H1 (cell line): ENCODE results near the gene HDAC10. TPM values are rescaled to one million over a fixed set of nuclear protein-coding genes. Genes with fewer than 3 reads are reported as not detected.

Experiments
- CTCF ChIA-PET: fragments of 300-600 bp; sonication (Branson Sonifier 250); formaldehyde crosslinking; loops from one replicate; lab custom pipeline; 2021; ENCODE audit not compliant: partially characterized antibody; lab: Charles Lee
- POLR2A ChIA-PET: fragments of 300-600 bp; sonication (Branson Sonifier 250); formaldehyde crosslinking; loops from one replicate; lab custom pipeline; 2021; ENCODE audit warnings: inconsistent platforms; ENCODE audit not compliant: partially characterized antibody; lab: Charles Lee
- DNase-seq, 2 experiments: peaks; one replicate each; pipeline versions ENCODE4 v3.0.0 to v3.0.0-alpha.2; 2010 to 2022; ENCODE audit warnings: low spot score in 2 of 2, low read depth in 1 of 2, mixed read lengths in 1 of 2
- FAIRE-seq: peaks from 2 replicates; lab custom pipeline; 2011; peaks lifted over from hg19 to GRCh38; lab: Jason Lieb, UNC
- H2AFZ ChIP-seq: 2 replicates; pipeline ENCODE4 v1.8.1; 2012; ENCODE audit warnings: low read length, inconsistent platforms
- H2AK5ac ChIP-seq: 2 replicates; pipeline ENCODE4 v1.6.1; 2013; ENCODE audit warnings: low read depth, low read length
- H2BK120ac ChIP-seq: replicated peaks from 2 replicates; pipeline ENCODE3; 2013; ENCODE audit warnings: low read depth, low read length, inconsistent platforms
- H2BK12ac ChIP-seq: 2 replicates; pipeline ENCODE4 v1.6.1; 2013; ENCODE audit warnings: low read depth, low read length
- H2BK15ac ChIP-seq: 2 replicates; pipeline ENCODE4 v1.6.1; 2013; ENCODE audit warnings: low read length
- H2BK20ac ChIP-seq: 2 replicates; pipeline ENCODE4 v1.6.1; 2013; ENCODE audit warnings: low read length
- H2BK5ac ChIP-seq: 2 replicates; pipeline ENCODE4 v1.6.1; 2013; ENCODE audit warnings: low read depth, low read length
- H3K14ac ChIP-seq: 2 replicates; pipeline ENCODE4 v1.6.1; 2013; ENCODE audit warnings: inconsistent platforms; ENCODE audit not compliant: insufficient read length
- H3K18ac ChIP-seq: 2 replicates; pipeline ENCODE4 v1.6.1; 2013; ENCODE audit warnings: low read length; ENCODE audit errors: extremely low read depth
- H3K23ac ChIP-seq: 2 replicates; pipeline ENCODE4 v1.6.1; 2013; ENCODE audit warnings: inconsistent platforms; ENCODE audit not compliant: insufficient read length
- H3K23me2 ChIP-seq: 2 replicates; pipeline ENCODE4 v1.6.1; 2013; ENCODE audit warnings: low read depth, low read length
- H3K27ac ChIP-seq: 2 replicates; pipeline ENCODE4 v1.6.1; 2011; ENCODE audit warnings: low read depth, low read length, inconsistent platforms
- H3K27me3 ChIP-seq, 4 experiments: replicated peaks in 1 of 4; 1 replicate in 1 of 4; 2 replicates in 3 of 4; pipeline versions ENCODE4 v1.6.1 to v1.8.1; 2011 to 2013; ENCODE audit warnings: low read length in 3 of 4, mild to moderate bottlenecking in 3 of 4, inconsistent platforms in 2 of 4, mixed read lengths in 2 of 4, moderate library complexity in 1 of 4; ENCODE audit not compliant: control insufficient read depth in 3 of 4, insufficient read depth in 3 of 4; ENCODE audit errors: extremely low read depth in 1 of 4
- H3K36me3 ChIP-seq, 4 experiments: 2 replicates each; pipeline versions ENCODE4 v1.6.1 to v1.8.1; 2011 to 2013; ENCODE audit warnings: mild to moderate bottlenecking in 4 of 4, low read length in 3 of 4, moderate library complexity in 2 of 4, control low read depth in 1 of 4, inconsistent platforms in 1 of 4; ENCODE audit not compliant: insufficient read depth in 4 of 4, control insufficient read depth in 2 of 4
- H3K4ac ChIP-seq: replicated peaks from 2 replicates; pipeline ENCODE3; 2013; ENCODE audit warnings: low read length, low read depth, mixed read lengths, inconsistent platforms; ENCODE audit not compliant: insufficient read length
- H3K4me1 ChIP-seq, 4 experiments: replicated peaks in 1 of 4; 1 replicate in 1 of 4; 2 replicates in 3 of 4; pipeline versions ENCODE4 v1.6.1 to v1.8.1; 2011 to 2013; ENCODE audit warnings: low read length in 3 of 4, inconsistent platforms in 2 of 4, mixed read lengths in 1 of 4; ENCODE audit not compliant: insufficient read depth in 4 of 4, control insufficient read depth in 3 of 4
- H3K4me2 ChIP-seq, 2 experiments: 2 replicates each; pipeline versions ENCODE4 v1.6.1 to v1.8.1; 2011 to 2013; ENCODE audit warnings: low read depth in 2 of 2, low read length in 2 of 2, control low read depth in 1 of 2, inconsistent platforms in 1 of 2, mild to moderate bottlenecking in 1 of 2; ENCODE audit not compliant: insufficient read depth in 1 of 2
- H3K4me3 ChIP-seq, 4 experiments: fragments of 200-600, 300-600 bp in 1 of 4; sonication (generic), shearing (Covaris generic), sonication (Bioruptor Twin) in 1 of 4; 2 replicates each; pipeline versions ENCODE4 v1.5.1 to v1.8.1; 2011 to 2016; ENCODE audit warnings: low read length in 4 of 4, low read depth in 3 of 4, control low read depth in 2 of 4, inconsistent platforms in 2 of 4, mild to moderate bottlenecking in 2 of 4, mixed read lengths in 1 of 4, moderate library complexity in 1 of 4; ENCODE audit not compliant: insufficient read depth in 2 of 4; ENCODE audit errors: extremely low read depth in 1 of 4
- H3K56ac ChIP-seq: replicated peaks from 2 replicates; pipeline ENCODE3; 2013; ENCODE audit warnings: low read depth, mild to moderate bottlenecking, mixed read lengths, low read length, inconsistent platforms; ENCODE audit not compliant: insufficient read length
- H3K79me1 ChIP-seq: 2 replicates; pipeline ENCODE4 v1.6.1; 2013; ENCODE audit warnings: low read depth, low read length, control low read depth
- H3K79me2 ChIP-seq, 2 experiments: 2 replicates each; pipeline versions ENCODE4 v1.6.1 to v1.8.1; 2012 to 2013; ENCODE audit warnings: low read length in 2 of 2, mild to moderate bottlenecking in 2 of 2, inconsistent platforms in 1 of 2; ENCODE audit not compliant: insufficient read depth in 2 of 2, control insufficient read depth in 1 of 2
- H3K9ac ChIP-seq, 4 experiments: replicated peaks in 1 of 4; 1 replicate in 1 of 4; 2 replicates in 3 of 4; pipeline versions ENCODE4 v1.6.1 to v1.8.1; 2011 to 2013; ENCODE audit warnings: low read depth in 3 of 4, low read length in 3 of 4, control low read depth in 2 of 4, mild to moderate bottlenecking in 2 of 4, moderate library complexity in 2 of 4, inconsistent platforms in 1 of 4; ENCODE audit errors: extremely low read depth in 1 of 4
- H3K9me3 ChIP-seq, 2 experiments: 2 replicates each; pipeline versions ENCODE4 v1.6.1 to v1.8.1; 2012 to 2013; ENCODE audit warnings: mild to moderate bottlenecking in 2 of 2, moderate library complexity in 2 of 2, control low read depth in 1 of 2, inconsistent platforms in 1 of 2, low read depth in 1 of 2, low read length in 1 of 2, mixed read lengths in 1 of 2; ENCODE audit not compliant: insufficient read depth in 2 of 2
- H4K20me1 ChIP-seq, 2 experiments: replicated peaks in 1 of 2; 2 replicates each; pipeline versions ENCODE3 to v1.8.1; 2011 to 2013; ENCODE audit warnings: inconsistent platforms in 2 of 2, low read length in 2 of 2, mild to moderate bottlenecking in 1 of 2; ENCODE audit not compliant: insufficient read depth in 2 of 2, control insufficient read depth in 1 of 2
- H4K5ac ChIP-seq: 2 replicates; pipeline ENCODE4 v1.6.1; 2013; ENCODE audit warnings: low read length, low read depth, mixed read lengths, inconsistent platforms; ENCODE audit not compliant: insufficient read length
- H4K8ac ChIP-seq: 2 replicates; pipeline ENCODE4 v1.8.0; 2013; ENCODE audit warnings: mild to moderate bottlenecking, moderate library complexity, low read length, inconsistent platforms; ENCODE audit not compliant: insufficient read depth; ENCODE audit errors: extremely low read depth
- H4K91ac ChIP-seq: replicated peaks from 2 replicates; pipeline ENCODE3; 2013; ENCODE audit warnings: low read length, mixed read lengths, inconsistent platforms; ENCODE audit not compliant: insufficient read length
- FOSL1 ChIP-seq: IDR thresholded peaks from 2 replicates; pipeline ENCODE4 v1.6.1; 2011; ENCODE audit warnings: mild to moderate bottlenecking, low read depth, low read length, moderate library complexity; ENCODE audit not compliant: insufficient read depth
- HDAC2 ChIP-seq, 2 experiments: fragments of 300-600 bp in 1 of 2; sonication (generic) in 1 of 2; IDR thresholded peaks; 2 replicates each; pipeline ENCODE4 v1.6.1; 2011 to 2012; ENCODE audit warnings: low read depth in 2 of 2, low read length in 2 of 2, mild to moderate bottlenecking in 2 of 2, moderate library complexity in 2 of 2, borderline replicate concordance in 1 of 2, inconsistent platforms in 1 of 2
- POLR2AphosphoS5 ChIP-seq: IDR thresholded peaks from 2 replicates; pipeline ENCODE4 v1.6.1; 2011; ENCODE audit warnings: low read depth, low read length
- POU5F1 ChIP-seq: IDR thresholded peaks from 2 replicates; pipeline ENCODE4 v1.6.1; 2011; ENCODE audit warnings: low read depth, mild to moderate bottlenecking, low read length, moderate library complexity
- TEAD4 ChIP-seq: IDR thresholded peaks from 2 replicates; pipeline ENCODE4 v1.6.1; 2012; ENCODE audit warnings: low read depth, low read length, inconsistent platforms, mixed read lengths
- ZNF274 ChIP-seq: IDR thresholded peaks from 2 replicates; pipeline ENCODE4 v1.7.0; 2012; ENCODE audit warnings: low read length, borderline replicate concordance; ENCODE audit errors: extremely low read depth
- WGBS, 2 experiments: shearing (Covaris generic) in 1 of 2; methylation state at CpG; one replicate each; pipeline versions ENCODE4 v1.1.6 to v1.1.7; 2013 to 2015; ENCODE audit warnings: low lambda C conversion rate in 2 of 2, mixed read lengths in 2 of 2, inconsistent platforms in 1 of 2, low coverage in 1 of 2, missing lambda C conversion rate in 1 of 2; ENCODE audit not compliant: insufficient replicate concordance in 2 of 2, insufficient coverage in 1 of 2, insufficient read length in 1 of 2; ENCODE audit errors: extremely low coverage in 1 of 2, missing lambda C conversion rate in 1 of 2; 5-methylcytosine and 5-hydroxymethylcytosine counted together
- polyA plus RNA-seq, 7 experiments: library from polyadenylated mRNA; depleted of rRNA in 3 of 7; stranded (reverse) in 5 of 7; unstranded in 2 of 7; fragments of >200 nt in 5 of 7; fragments of 200-250 nt in 2 of 7; gene quantifications; 1 replicate in 5 of 7; 2 replicates in 1 of 7; 4 replicates in 1 of 7; pipeline versions ENCODE4 v1.2.1 to v1.2.3, GENCODE V29; 2011 to 2013; ENCODE audit warnings: missing spikeins in 2 of 7, mixed read lengths in 2 of 7
- total RNA-seq: library from RNA; stranded (reverse); fragmentation: NEBNext Ultra II Directional; extraction: Animal tissue kit (Norgen Biotek cat#: 25700); gene quantifications from 2 replicates; pipeline ENCODE4 v1.2.1, GENCODE V29; 2021
- TF ChIP-seq, protein P1 (sequence below), 3 experiments: IDR thresholded peaks; 1 replicate in 2 of 3; 2 replicates in 1 of 3; pipeline versions ENCODE4 v1.5.1 to v1.6.1; 2011; ENCODE audit warnings: low read length in 3 of 3, mild to moderate bottlenecking in 3 of 3, inconsistent platforms in 2 of 3, low read depth in 1 of 3, moderate library complexity in 1 of 3; ENCODE audit not compliant: insufficient read depth in 1 of 3; ENCODE audit errors: control extremely low read depth in 1 of 3

Gene HDAC10
- total and polyA plus RNA-seq, 2 of the 8 experiments (the other 6 are each of a cell fraction or from before 2014, with no cell fraction given): 11.2 to 26.4 TPM

DNA sequence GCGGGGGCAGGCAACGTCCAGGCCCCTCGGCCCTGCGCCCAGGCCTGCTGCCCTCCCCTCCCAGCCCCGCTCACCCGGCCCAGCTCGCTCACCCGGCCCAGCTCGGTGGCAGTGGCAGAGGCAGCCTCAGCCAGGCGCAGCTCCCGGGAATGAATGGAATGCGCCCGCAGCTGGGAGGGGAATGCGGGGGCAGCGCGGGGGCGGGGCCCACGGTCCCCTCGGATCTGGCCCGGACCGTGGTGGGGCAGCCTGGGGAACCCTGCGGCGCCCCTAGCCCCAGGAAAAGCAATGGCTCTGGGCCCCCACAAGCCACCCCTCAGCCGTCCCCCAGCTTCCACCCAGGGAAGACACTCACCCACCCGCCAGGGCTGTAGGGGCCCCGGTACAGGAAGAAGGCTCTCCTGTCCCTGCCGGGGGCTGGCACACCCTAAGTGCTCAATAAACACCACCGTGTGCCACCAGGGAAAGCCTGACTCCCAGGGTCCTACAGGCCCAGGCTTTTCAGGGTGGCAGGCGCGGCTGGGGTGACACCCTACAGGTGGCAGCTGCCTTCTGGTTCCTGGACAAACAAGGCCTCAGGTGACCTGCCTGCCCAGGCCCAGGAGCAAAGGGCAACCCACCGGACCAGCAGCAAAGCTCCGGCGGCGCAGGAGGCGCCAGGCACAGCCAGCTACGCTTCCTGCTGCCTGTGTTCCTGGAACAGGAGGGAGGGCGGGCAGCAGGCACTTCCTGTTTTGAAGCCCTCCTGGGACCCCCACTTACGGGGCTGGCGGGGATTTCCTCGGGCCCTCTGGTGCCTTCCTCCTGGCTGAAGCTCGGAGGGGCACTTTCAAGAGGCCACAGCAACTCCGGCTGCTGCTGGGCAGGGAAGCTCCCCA is 42.6 kb upstream of the HDAC10 start:
- POLR2A ChIA-PET: interaction anchor here (0.8 to 2.2 kb wide), 10 partner anchors 10 to 42 kb away, joined by 3 to 16 read pairs (median 5); partner anchors contain the start of genes HDAC10 and PLXNB2
- H3K14ac ChIP-seq: no peak overlapping the region
- peak overlapping the region; percentile 97; the same call in 1 of the 2 replicates for H2BK12ac ChIP-seq
- DNase-seq (peak in 1 of 2 experiments; percentile 90), FAIRE-seq (no peak)
- peak overlapping the region; percentile 77; the same call in 1 of the 2 replicates for H3K27ac ChIP-seq
- H3K36me3 ChIP-seq: peaks cover 2 to 17% (median 6%) of the 10 kb centered on the region in 4 experiments; a peak in 5 of 8 replicates
- no peaks in the 10 kb centered on the region for H3K27me3 ChIP-seq
- no peak overlapping the region for H3K56ac ChIP-seq
- H3K4me1 ChIP-seq: peaks cover 0 to 32% (median 21%) of the 10 kb centered on the region in 4 experiments; a peak in 6 of 7 replicates
- no peaks in the 10 kb centered on the region for H3K9me3 ChIP-seq
- peak overlapping the region; percentile 97; the same call in 1 of the 2 replicates for H2BK15ac ChIP-seq
- H3K23ac ChIP-seq: no peak overlapping the region
- H3K4me2 ChIP-seq: peak overlapping the region; percentile 56 to 63
- H3K9ac ChIP-seq: peak overlapping the region in 2 of 4 experiments; percentile 36 to 38; a peak in 2 of 7 replicates
- H3K79me2 ChIP-seq: peaks cover 0 to 57% of the 10 kb centered on the region in 2 experiments; a peak in 3 of 4 replicates
- H3K4ac ChIP-seq: peak overlapping the region; percentile 61
- H2AFZ ChIP-seq: no peak overlapping the region
- peak overlapping the region; percentile 53 for H4K8ac ChIP-seq
- WGBS, 2 experiments: 37% methylated on average over 19 of the region's 42 CpGs; no CpG with 5 or more reads in 1 of the 2 experiments
- H3K4me3 ChIP-seq: peak overlapping the region; percentile 19 to 52 (median 24); a peak in 5 of 8 replicates
- H2BK5ac ChIP-seq: peak overlapping the region; percentile 97
- peak overlapping the region; percentile 62 for H4K5ac ChIP-seq
- H3K23me2 ChIP-seq: no peaks in the 10 kb centered on the region
- CTCF ChIA-PET: interaction anchor here (0.8 to 2.0 kb wide), 11 partner anchors 8 to 177 kb away, joined by 3 to 15 read pairs (median 5); no protein-coding TSS in a partner anchor
- no peak overlapping the region for H2BK120ac ChIP-seq
- H3K18ac ChIP-seq: peak overlapping the region; percentile 78
- peak overlapping the region; percentile 75 for H4K91ac ChIP-seq
- H4K20me1 ChIP-seq: peaks cover 14 to 38% of the 10 kb centered on the region in 2 experiments
- peaks cover 28% of the 10 kb centered on the region for H3K79me1 ChIP-seq
- peak overlapping the region; percentile 72; the same call in 1 of the 2 replicates for H2BK20ac ChIP-seq
- H2AK5ac ChIP-seq: peak overlapping the region; percentile 65; the same call in 1 of the 2 replicates
- TF ChIP-seq POLR2AphosphoS5 (peak; percentile 22; the same call in 1 of the 2 replicates), HDAC2 (IDR thresholded peaks at IDR 0.05; ENCODE audit: borderline replicate concordance in 1 of 2, low read depth in 2 of 2, low read length in 2 of 2) (0 out of 4 replicates have a peak, but pooled peaks of 1 of the 2 experiments have one; percentile 17), POU5F1 (no peak), FOSL1 (no peak), ZNF274 (no peak), TEAD4 (peak; percentile 100)
- TF ChIP-seq, protein P1, sequence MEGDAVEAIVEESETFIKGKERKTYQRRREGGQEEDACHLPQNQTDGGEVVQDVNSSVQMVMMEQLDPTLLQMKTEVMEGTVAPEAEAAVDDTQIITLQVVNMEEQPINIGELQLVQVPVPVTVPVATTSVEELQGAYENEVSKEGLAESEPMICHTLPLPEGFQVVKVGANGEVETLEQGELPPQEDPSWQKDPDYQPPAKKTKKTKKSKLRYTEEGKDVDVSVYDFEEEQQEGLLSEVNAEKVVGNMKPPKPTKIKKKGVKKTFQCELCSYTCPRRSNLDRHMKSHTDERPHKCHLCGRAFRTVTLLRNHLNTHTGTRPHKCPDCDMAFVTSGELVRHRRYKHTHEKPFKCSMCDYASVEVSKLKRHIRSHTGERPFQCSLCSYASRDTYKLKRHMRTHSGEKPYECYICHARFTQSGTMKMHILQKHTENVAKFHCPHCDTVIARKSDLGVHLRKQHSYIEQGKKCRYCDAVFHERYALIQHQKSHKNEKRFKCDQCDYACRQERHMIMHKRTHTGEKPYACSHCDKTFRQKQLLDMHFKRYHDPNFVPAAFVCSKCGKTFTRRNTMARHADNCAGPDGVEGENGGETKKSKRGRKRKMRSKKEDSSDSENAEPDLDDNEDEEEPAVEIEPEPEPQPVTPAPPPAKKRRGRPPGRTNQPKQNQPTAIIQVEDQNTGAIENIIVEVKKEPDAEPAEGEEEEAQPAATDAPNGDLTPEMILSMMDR (IDR thresholded peaks at IDR 0.05; ENCODE audit: control extremely low read depth in 1 of 3, insufficient read depth in 1 of 3, low read depth in 1 of 3, low read length in 3 of 3): no peak
